H1 (cell line): ENCODE results near the gene EEF1AKMT2. TPM values are rescaled to one million over a fixed set of nuclear protein-coding genes. Genes with fewer than 3 reads are reported as not detected.

Experiments
- CTCF ChIA-PET: fragments of 300-600 bp; sonication (Branson Sonifier 250); formaldehyde crosslinking; loops from one replicate; lab custom pipeline; 2021; ENCODE audit not compliant: partially characterized antibody; lab: Charles Lee
- POLR2A ChIA-PET: fragments of 300-600 bp; sonication (Branson Sonifier 250); formaldehyde crosslinking; loops from one replicate; lab custom pipeline; 2021; ENCODE audit warnings: inconsistent platforms; ENCODE audit not compliant: partially characterized antibody; lab: Charles Lee
- DNase-seq, 2 experiments: peaks; one replicate each; pipeline versions ENCODE4 v3.0.0 to v3.0.0-alpha.2; 2010 to 2022; ENCODE audit warnings: low spot score in 2 of 2, low read depth in 1 of 2, mixed read lengths in 1 of 2
- FAIRE-seq: peaks from 2 replicates; lab custom pipeline; 2011; peaks lifted over from hg19 to GRCh38; lab: Jason Lieb, UNC
- H2AFZ ChIP-seq: 2 replicates; pipeline ENCODE4 v1.8.1; 2012; ENCODE audit warnings: low read length, inconsistent platforms
- H2AK5ac ChIP-seq: 2 replicates; pipeline ENCODE4 v1.6.1; 2013; ENCODE audit warnings: low read depth, low read length
- H2BK120ac ChIP-seq: replicated peaks from 2 replicates; pipeline ENCODE3; 2013; ENCODE audit warnings: low read depth, low read length, inconsistent platforms
- H2BK12ac ChIP-seq: 2 replicates; pipeline ENCODE4 v1.6.1; 2013; ENCODE audit warnings: low read depth, low read length
- H2BK15ac ChIP-seq: 2 replicates; pipeline ENCODE4 v1.6.1; 2013; ENCODE audit warnings: low read length
- H2BK20ac ChIP-seq: 2 replicates; pipeline ENCODE4 v1.6.1; 2013; ENCODE audit warnings: low read length
- H2BK5ac ChIP-seq: 2 replicates; pipeline ENCODE4 v1.6.1; 2013; ENCODE audit warnings: low read depth, low read length
- H3K14ac ChIP-seq: 2 replicates; pipeline ENCODE4 v1.6.1; 2013; ENCODE audit warnings: inconsistent platforms; ENCODE audit not compliant: insufficient read length
- H3K18ac ChIP-seq: 2 replicates; pipeline ENCODE4 v1.6.1; 2013; ENCODE audit warnings: low read length; ENCODE audit errors: extremely low read depth
- H3K23ac ChIP-seq: 2 replicates; pipeline ENCODE4 v1.6.1; 2013; ENCODE audit warnings: inconsistent platforms; ENCODE audit not compliant: insufficient read length
- H3K23me2 ChIP-seq: 2 replicates; pipeline ENCODE4 v1.6.1; 2013; ENCODE audit warnings: low read depth, low read length
- H3K27ac ChIP-seq: 2 replicates; pipeline ENCODE4 v1.6.1; 2011; ENCODE audit warnings: low read depth, low read length, inconsistent platforms
- H3K27me3 ChIP-seq, 4 experiments: replicated peaks in 1 of 4; 1 replicate in 1 of 4; 2 replicates in 3 of 4; pipeline versions ENCODE4 v1.6.1 to v1.8.1; 2011 to 2013; ENCODE audit warnings: low read length in 3 of 4, mild to moderate bottlenecking in 3 of 4, inconsistent platforms in 2 of 4, mixed read lengths in 2 of 4, moderate library complexity in 1 of 4; ENCODE audit not compliant: control insufficient read depth in 3 of 4, insufficient read depth in 3 of 4; ENCODE audit errors: extremely low read depth in 1 of 4
- H3K36me3 ChIP-seq, 4 experiments: 2 replicates each; pipeline versions ENCODE4 v1.6.1 to v1.8.1; 2011 to 2013; ENCODE audit warnings: mild to moderate bottlenecking in 4 of 4, low read length in 3 of 4, moderate library complexity in 2 of 4, control low read depth in 1 of 4, inconsistent platforms in 1 of 4; ENCODE audit not compliant: insufficient read depth in 4 of 4, control insufficient read depth in 2 of 4
- H3K4ac ChIP-seq: replicated peaks from 2 replicates; pipeline ENCODE3; 2013; ENCODE audit warnings: low read length, low read depth, mixed read lengths, inconsistent platforms; ENCODE audit not compliant: insufficient read length
- H3K4me1 ChIP-seq, 4 experiments: replicated peaks in 1 of 4; 1 replicate in 1 of 4; 2 replicates in 3 of 4; pipeline versions ENCODE4 v1.6.1 to v1.8.1; 2011 to 2013; ENCODE audit warnings: low read length in 3 of 4, inconsistent platforms in 2 of 4, mixed read lengths in 1 of 4; ENCODE audit not compliant: insufficient read depth in 4 of 4, control insufficient read depth in 3 of 4
- H3K4me2 ChIP-seq, 2 experiments: 2 replicates each; pipeline versions ENCODE4 v1.6.1 to v1.8.1; 2011 to 2013; ENCODE audit warnings: low read depth in 2 of 2, low read length in 2 of 2, control low read depth in 1 of 2, inconsistent platforms in 1 of 2, mild to moderate bottlenecking in 1 of 2; ENCODE audit not compliant: insufficient read depth in 1 of 2
- H3K4me3 ChIP-seq, 4 experiments: fragments of 200-600, 300-600 bp in 1 of 4; sonication (generic), shearing (Covaris generic), sonication (Bioruptor Twin) in 1 of 4; 2 replicates each; pipeline versions ENCODE4 v1.5.1 to v1.8.1; 2011 to 2016; ENCODE audit warnings: low read length in 4 of 4, low read depth in 3 of 4, control low read depth in 2 of 4, inconsistent platforms in 2 of 4, mild to moderate bottlenecking in 2 of 4, mixed read lengths in 1 of 4, moderate library complexity in 1 of 4; ENCODE audit not compliant: insufficient read depth in 2 of 4; ENCODE audit errors: extremely low read depth in 1 of 4
- H3K56ac ChIP-seq: replicated peaks from 2 replicates; pipeline ENCODE3; 2013; ENCODE audit warnings: low read depth, mild to moderate bottlenecking, mixed read lengths, low read length, inconsistent platforms; ENCODE audit not compliant: insufficient read length
- H3K79me1 ChIP-seq: 2 replicates; pipeline ENCODE4 v1.6.1; 2013; ENCODE audit warnings: low read depth, low read length, control low read depth
- H3K79me2 ChIP-seq, 2 experiments: 2 replicates each; pipeline versions ENCODE4 v1.6.1 to v1.8.1; 2012 to 2013; ENCODE audit warnings: low read length in 2 of 2, mild to moderate bottlenecking in 2 of 2, inconsistent platforms in 1 of 2; ENCODE audit not compliant: insufficient read depth in 2 of 2, control insufficient read depth in 1 of 2
- H3K9ac ChIP-seq, 4 experiments: replicated peaks in 1 of 4; 1 replicate in 1 of 4; 2 replicates in 3 of 4; pipeline versions ENCODE4 v1.6.1 to v1.8.1; 2011 to 2013; ENCODE audit warnings: low read depth in 3 of 4, low read length in 3 of 4, control low read depth in 2 of 4, mild to moderate bottlenecking in 2 of 4, moderate library complexity in 2 of 4, inconsistent platforms in 1 of 4; ENCODE audit errors: extremely low read depth in 1 of 4
- H3K9me3 ChIP-seq, 2 experiments: 2 replicates each; pipeline versions ENCODE4 v1.6.1 to v1.8.1; 2012 to 2013; ENCODE audit warnings: mild to moderate bottlenecking in 2 of 2, moderate library complexity in 2 of 2, control low read depth in 1 of 2, inconsistent platforms in 1 of 2, low read depth in 1 of 2, low read length in 1 of 2, mixed read lengths in 1 of 2; ENCODE audit not compliant: insufficient read depth in 2 of 2
- H4K20me1 ChIP-seq, 2 experiments: replicated peaks in 1 of 2; 2 replicates each; pipeline versions ENCODE3 to v1.8.1; 2011 to 2013; ENCODE audit warnings: inconsistent platforms in 2 of 2, low read length in 2 of 2, mild to moderate bottlenecking in 1 of 2; ENCODE audit not compliant: insufficient read depth in 2 of 2, control insufficient read depth in 1 of 2
- H4K5ac ChIP-seq: 2 replicates; pipeline ENCODE4 v1.6.1; 2013; ENCODE audit warnings: low read length, low read depth, mixed read lengths, inconsistent platforms; ENCODE audit not compliant: insufficient read length
- H4K8ac ChIP-seq: 2 replicates; pipeline ENCODE4 v1.8.0; 2013; ENCODE audit warnings: mild to moderate bottlenecking, moderate library complexity, low read length, inconsistent platforms; ENCODE audit not compliant: insufficient read depth; ENCODE audit errors: extremely low read depth
- H4K91ac ChIP-seq: replicated peaks from 2 replicates; pipeline ENCODE3; 2013; ENCODE audit warnings: low read length, mixed read lengths, inconsistent platforms; ENCODE audit not compliant: insufficient read length
- ATF3 ChIP-seq: IDR thresholded peaks from 2 replicates; pipeline ENCODE4 v1.6.1; 2011; ENCODE audit warnings: low read depth, mild to moderate bottlenecking, low read length; ENCODE audit not compliant: insufficient read depth
- CBX8 ChIP-seq: fragments of 300-800, 300-1000 bp; sonication (generic); IDR thresholded peaks from 2 replicates; pipeline ENCODE4 v1.7.1; 2016; ENCODE audit warnings: low read depth, low read length, borderline replicate concordance
- CEBPB ChIP-seq: IDR thresholded peaks from 2 replicates; pipeline ENCODE4 v1.6.1; 2012; ENCODE audit warnings: low read depth, low read length
- CTBP2 ChIP-seq: IDR thresholded peaks from 2 replicates; pipeline ENCODE4 v1.7.0; 2011; ENCODE audit warnings: borderline replicate concordance, mild to moderate bottlenecking, moderate library complexity, mixed read lengths, low read length; ENCODE audit not compliant: insufficient read depth, insufficient read length
- EGR1 ChIP-seq: IDR thresholded peaks from 2 replicates; pipeline ENCODE4 v1.6.1; 2011; ENCODE audit warnings: low read depth, low read length, borderline replicate concordance
- JUN ChIP-seq: IDR thresholded peaks from 2 replicates; pipeline ENCODE4 v1.6.1; 2011; ENCODE audit warnings: low read depth, mild to moderate bottlenecking, improper control_type of control experiment, low read length
- JUND ChIP-seq: IDR thresholded peaks from 2 replicates; pipeline ENCODE4 v1.6.1; 2011; ENCODE audit warnings: mild to moderate bottlenecking, improper control_type of control experiment, low read length
- MAFK ChIP-seq: IDR thresholded peaks from 2 replicates; pipeline ENCODE4 v1.6.1; 2012; ENCODE audit warnings: low read depth, mild to moderate bottlenecking, improper control_type of control experiment, low read length
- POLR2AphosphoS5 ChIP-seq: IDR thresholded peaks from 2 replicates; pipeline ENCODE4 v1.6.1; 2011; ENCODE audit warnings: low read depth, low read length
- SIN3A ChIP-seq, 2 experiments: IDR thresholded peaks in 1 of 2; conservative IDR thresholded peaks in 1 of 2; 2 replicates each; pipeline ENCODE4 v1.6.1; 2011 to 2012; ENCODE audit warnings: low read length in 2 of 2, improper control_type of control experiment in 1 of 2, low read depth in 1 of 2, mild to moderate bottlenecking in 1 of 2
- SUZ12 ChIP-seq: fragments of 200-600 bp; sonication (generic); IDR thresholded peaks from 2 replicates; pipeline ENCODE4 v1.6.1; 2012; ENCODE audit warnings: mild to moderate bottlenecking, inconsistent platforms, low read length, moderate library complexity, mixed read lengths
- TAF7 ChIP-seq: optimal IDR thresholded peaks from 2 replicates; pipeline ENCODE3; 2011; ENCODE audit warnings: low read depth, mild to moderate bottlenecking, inconsistent platforms, low read length, moderate library complexity, borderline replicate concordance
- TCF12 ChIP-seq: IDR thresholded peaks from 2 replicates; pipeline ENCODE4 v1.6.1; 2011; ENCODE audit warnings: low read depth, mild to moderate bottlenecking, low read length
- ZNF274 ChIP-seq: IDR thresholded peaks from 2 replicates; pipeline ENCODE4 v1.7.0; 2012; ENCODE audit warnings: low read length, borderline replicate concordance; ENCODE audit errors: extremely low read depth
- WGBS, 2 experiments: shearing (Covaris generic) in 1 of 2; methylation state at CpG; one replicate each; pipeline versions ENCODE4 v1.1.6 to v1.1.7; 2013 to 2015; ENCODE audit warnings: low lambda C conversion rate in 2 of 2, mixed read lengths in 2 of 2, inconsistent platforms in 1 of 2, low coverage in 1 of 2, missing lambda C conversion rate in 1 of 2; ENCODE audit not compliant: insufficient replicate concordance in 2 of 2, insufficient coverage in 1 of 2, insufficient read length in 1 of 2; ENCODE audit errors: extremely low coverage in 1 of 2, missing lambda C conversion rate in 1 of 2; 5-methylcytosine and 5-hydroxymethylcytosine counted together
- polyA plus RNA-seq, 7 experiments: library from polyadenylated mRNA; depleted of rRNA in 3 of 7; stranded (reverse) in 5 of 7; unstranded in 2 of 7; fragments of >200 nt in 5 of 7; fragments of 200-250 nt in 2 of 7; gene quantifications; 1 replicate in 5 of 7; 2 replicates in 1 of 7; 4 replicates in 1 of 7; pipeline versions ENCODE4 v1.2.1 to v1.2.3, GENCODE V29; 2011 to 2013; ENCODE audit warnings: missing spikeins in 2 of 7, mixed read lengths in 2 of 7
- total RNA-seq: library from RNA; stranded (reverse); fragmentation: NEBNext Ultra II Directional; extraction: Animal tissue kit (Norgen Biotek cat#: 25700); gene quantifications from 2 replicates; pipeline ENCODE4 v1.2.1, GENCODE V29; 2021

EEF1AKMT2 gene
- total and polyA plus RNA-seq, 2 of the 8 experiments (the other 6 are each of a cell fraction or from before 2014, with no cell fraction given) = 9.8 to 26.8 TPM

GRCh38 chr10:124709861-124710260 is 81.8 kb downstream of the EEF1AKMT2 start:
- Histone ChIP-seq H2BK15ac (no peak overlapping the region), H3K4me2 (no peak overlapping the region), H4K5ac (no peak overlapping the region), H3K79me2 (no peaks in the 10 kb centered on the region), H3K27me3 (no peaks in the 10 kb centered on the region), H3K36me3 (no peaks in the 10 kb centered on the region), H3K23ac (no peak overlapping the region), H3K79me1 (no peaks in the 10 kb centered on the region; the same call in 1 of the 2 replicates), H3K27ac (no peak overlapping the region), H3K4ac (no peak overlapping the region), H3K4me3 (no peak overlapping the region), H2BK20ac (no peak overlapping the region), H3K18ac (no peak overlapping the region), H3K4me1 (peaks cover 3 to 21% (median 12%) of the 10 kb centered on the region in 4 experiments; a peak in 6 of 7 replicates), H3K23me2 (no peaks in the 10 kb centered on the region), H3K56ac (no peak overlapping the region), H4K20me1 (peaks cover 3 to 13% of the 10 kb centered on the region in 2 experiments), H2AK5ac (no peak overlapping the region), H4K91ac (no peak overlapping the region), H3K14ac (no peak overlapping the region), H3K9ac (no peak overlapping the region), H2BK12ac (no peak overlapping the region), H2BK120ac (no peak overlapping the region), H2AFZ (no peak overlapping the region), H2BK5ac (no peak overlapping the region), H3K9me3 (no peaks in the 10 kb centered on the region), H4K8ac (peak overlapping the region; percentile 11; the same call in 1 of the 2 replicates)
- FAIRE-seq (no peak), DNase-seq (no peak)
- WGBS, 2 experiments = 93% methylated on average over 10 of the region's 10 CpGs; no CpG with 5 or more reads in 1 of the 2 experiments
- ChIA-PET CTCF (interaction anchor here (0.5 to 2.8 kb wide), 5 partner anchors 9 to 38 kb away, joined by 3 to 30 read pairs (median 4); no protein-coding TSS in a partner anchor), POLR2A (no interaction called here)
- no peak for TF ChIP-seq EGR1
- no peak for TF ChIP-seq ATF3
- no peak for TF ChIP-seq SUZ12
- no peak for TF ChIP-seq POLR2AphosphoS5
- no peak for TF ChIP-seq JUND
- no peak for TF ChIP-seq CTBP2
- no peak for TF ChIP-seq ZNF274
- no peak for TF ChIP-seq TCF12
- TF ChIP-seq CBX8 = no peak
- no peak for TF ChIP-seq JUN
- no peak for TF ChIP-seq MAFK
- no peak for TF ChIP-seq TAF7
- TF ChIP-seq CEBPB = no peak
- TF ChIP-seq SIN3A (conservative IDR thresholded peaks at IDR 0.05 in 1 of 2, IDR thresholded peaks at IDR 0.05 in 1 of 2; ENCODE audit: low read depth in 1 of 2, low read length in 2 of 2) = no peak
